ENCODE data around the gene LAT. TPM values are rescaled to one million over a fixed set of nuclear protein-coding genes. Genes with fewer than 3 reads are reported as not detected.

Gene LAT
- total RNA-seq, 1 experiment from 2014 or later, result 3.3 TPM

DNA sequence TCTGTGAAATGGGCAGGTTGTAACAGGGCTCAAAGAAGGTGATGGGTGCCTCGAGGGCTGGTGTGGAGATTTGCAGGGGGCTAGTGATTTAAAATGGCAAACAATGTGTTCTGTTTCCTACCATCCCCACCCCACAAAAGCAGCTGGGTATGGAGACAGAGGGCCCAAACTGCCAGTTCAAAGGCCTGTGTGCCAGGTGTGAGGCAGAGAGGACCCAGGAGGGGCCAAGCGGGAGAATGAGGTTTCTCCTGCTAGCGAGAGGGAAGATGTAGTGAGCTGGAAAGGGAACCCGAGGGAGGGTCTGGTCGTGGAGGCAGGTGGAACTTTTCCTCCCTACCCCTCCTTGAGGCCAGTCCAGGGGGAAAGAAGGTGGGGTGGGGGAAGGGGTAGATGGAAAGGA, 39.4 kb downstream of the LAT start:
- H3K36me3 ChIP-seq (ENCODE audit: control insufficient read depth in 1 of 2, insufficient read depth in 2 of 2, low read length in 2 of 2), result no peaks in the 10 kb centered on the region
- ATAC-seq, result no peak
- no peak overlapping the region for H2AFZ ChIP-seq (ENCODE audit: low read depth, low read length, poor library complexity, severe bottlenecking)
- TF ChIP-seq CTCF (IDR thresholded peaks at IDR 0.05 in 2 of 3, conservative IDR thresholded peaks at IDR 0.05 in 1 of 3; ENCODE audit: borderline replicate concordance in 1 of 3, insufficient read depth in 1 of 3, low read depth in 2 of 3, low read length in 2 of 3) (no peak), ELF1 (IDR thresholded peaks at IDR 0.05; ENCODE audit: borderline replicate concordance, low read depth) (no peak), CEBPB (IDR thresholded peaks at IDR 0.05; ENCODE audit: low read depth) (no peak), EGR1 (IDR thresholded peaks at IDR 0.05; ENCODE audit: low read depth) (no peak), RAD21 (IDR thresholded peaks at IDR 0.05; ENCODE audit: low read depth) (no peak), POLR2AphosphoS5 (IDR thresholded peaks at IDR 0.05; ENCODE audit: low read depth, low read length) (no peak), ZFX (IDR thresholded peaks at IDR 0.05) (no peak), JUND (IDR thresholded peaks at IDR 0.05) (no peak), SP1 (IDR thresholded peaks at IDR 0.05; ENCODE audit: low read depth) (no peak), EZH2phosphoT487 (IDR thresholded peaks at IDR 0.05; ENCODE audit: borderline replicate concordance) (no peak), SIN3A (IDR thresholded peaks at IDR 0.05; ENCODE audit: low read depth) (no peak), YY1 (IDR thresholded peaks at IDR 0.05; ENCODE audit: extremely low read depth, insufficient replicate concordance, low read depth, low read length) (no peak), TCF7L2 (IDR thresholded peaks at IDR 0.05; ENCODE audit: borderline replicate concordance, extremely low read depth, insufficient read depth, insufficient read length) (no peak)
- TF ChIP-seq, protein P1, sequence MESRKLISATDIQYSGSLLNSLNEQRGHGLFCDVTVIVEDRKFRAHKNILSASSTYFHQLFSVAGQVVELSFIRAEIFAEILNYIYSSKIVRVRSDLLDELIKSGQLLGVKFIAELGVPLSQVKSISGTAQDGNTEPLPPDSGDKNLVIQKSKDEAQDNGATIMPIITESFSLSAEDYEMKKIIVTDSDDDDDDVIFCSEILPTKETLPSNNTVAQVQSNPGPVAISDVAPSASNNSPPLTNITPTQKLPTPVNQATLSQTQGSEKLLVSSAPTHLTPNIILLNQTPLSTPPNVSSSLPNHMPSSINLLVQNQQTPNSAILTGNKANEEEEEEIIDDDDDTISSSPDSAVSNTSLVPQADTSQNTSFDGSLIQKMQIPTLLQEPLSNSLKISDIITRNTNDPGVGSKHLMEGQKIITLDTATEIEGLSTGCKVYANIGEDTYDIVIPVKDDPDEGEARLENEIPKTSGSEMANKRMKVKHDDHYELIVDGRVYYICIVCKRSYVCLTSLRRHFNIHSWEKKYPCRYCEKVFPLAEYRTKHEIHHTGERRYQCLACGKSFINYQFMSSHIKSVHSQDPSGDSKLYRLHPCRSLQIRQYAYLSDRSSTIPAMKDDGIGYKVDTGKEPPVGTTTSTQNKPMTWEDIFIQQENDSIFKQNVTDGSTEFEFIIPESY (IDR thresholded peaks at IDR 0.05; ENCODE audit: extremely low read depth, insufficient replicate concordance, low read length), result no peak
- no TSS peak for BruUV-seq (replicated peaks)
- ChIA-PET POLR2A (no interaction called here), CTCF (no interaction called here), RAD21 (ENCODE audit: low non-redundant PET in 1 of 2, low total read pairs in 2 of 2, uncharacterized antibody in 2 of 2, unreplicated experiment in 2 of 2) (no interaction called here)
- H3K9me2 ChIP-seq (ENCODE audit: insufficient read depth), result no peaks in the 10 kb centered on the region
- no peak overlapping the region for H3K4me3 ChIP-seq (replicated peaks in 1 of 2; ENCODE audit: low read depth in 1 of 2, low read length in 2 of 2)
- H3K4me2 ChIP-seq (ENCODE audit: low read length), result no peak overlapping the region
- DNase-seq (ENCODE audit: low read depth, low spot score), result no peak
- H4K20me1 ChIP-seq (ENCODE audit: insufficient read depth), result no peaks in the 10 kb centered on the region
- intact Hi-C loops (cut with micrococcal nuclease), result no loop called here
- no peaks in the 10 kb centered on the region for H3K27me3 ChIP-seq (ENCODE audit: insufficient read depth, low read length)
- H3K79me2 ChIP-seq (ENCODE audit: insufficient read depth, low read length), result no peaks in the 10 kb centered on the region
- no peaks in the 10 kb centered on the region for H3K9me3 ChIP-seq (ENCODE audit: control insufficient read depth in 1 of 2, insufficient read depth in 1 of 2, low read depth in 1 of 2, low read length in 2 of 2)
- no peak overlapping the region for H3K9ac ChIP-seq (ENCODE audit: low read length)
- H3K27ac ChIP-seq (ENCODE audit: low read depth, low read length), result no peak overlapping the region
- H3K4me1 ChIP-seq (ENCODE audit: control insufficient read depth in 1 of 2, insufficient read depth in 2 of 2, low read length in 2 of 2), result peaks cover 9 to 14% of the 10 kb centered on the region in 2 experiments

All from HCT116 (cell line).